Measurements from ENCODE around the gene KHK. TPM values are rescaled to one million over a fixed set of nuclear protein-coding genes. Genes with fewer than 3 reads are reported as not detected.

The KHK gene
- polyA plus RNA-seq, 2 of the 4 experiments (the other 2 are of a cell fraction) = 4.2 to 7.6 TPM

DNA sequence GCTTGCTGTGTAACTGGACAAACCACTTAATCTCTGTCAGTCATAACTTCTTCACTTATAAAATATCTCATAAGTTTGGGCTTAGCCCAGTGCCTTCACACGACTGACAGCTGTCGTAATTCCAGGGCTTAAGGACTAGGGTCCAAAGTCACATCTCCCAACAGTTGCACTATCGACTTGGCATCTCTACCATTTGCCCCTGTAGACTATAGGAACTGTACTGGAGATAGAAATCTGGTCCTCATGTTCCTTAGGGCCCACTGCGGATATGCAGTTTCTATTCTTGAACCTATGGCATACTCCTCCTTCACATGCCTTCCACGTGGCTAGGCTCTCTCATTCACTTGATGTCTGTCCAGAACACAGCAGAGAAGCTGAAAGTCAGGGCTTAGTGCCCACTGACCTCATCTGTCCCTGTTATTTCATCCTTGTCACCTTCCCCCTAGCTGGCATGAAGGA, 39.7 kb downstream of the KHK start:
- DNase-seq (ENCODE audit: low read depth in 1 of 2, low spot score in 1 of 2) (no peak), ATAC-seq (no peak), FAIRE-seq (no peak)
- 58% methylated on average over 5 of the region's 5 CpGs for WGBS (ENCODE audit: missing lambda C conversion rate)
- TF ChIP-seq, protein P1, sequence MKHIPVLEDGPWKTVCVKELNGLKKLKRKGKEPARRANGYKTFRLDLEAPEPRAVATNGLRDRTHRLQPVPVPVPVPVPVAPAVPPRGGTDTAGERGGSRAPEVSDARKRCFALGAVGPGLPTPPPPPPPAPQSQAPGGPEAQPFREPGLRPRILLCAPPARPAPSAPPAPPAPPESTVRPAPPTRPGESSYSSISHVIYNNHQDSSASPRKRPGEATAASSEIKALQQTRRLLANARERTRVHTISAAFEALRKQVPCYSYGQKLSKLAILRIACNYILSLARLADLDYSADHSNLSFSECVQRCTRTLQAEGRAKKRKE (CRISPR knock-in tag; IDR thresholded peaks at IDR 0.05; ENCODE audit: low read depth) = no peak
- TF ChIP-seq CEBPB (IDR thresholded peaks at IDR 0.05) (no peak), FOXS1 (CRISPR knock-in tag; IDR thresholded peaks at IDR 0.05) (no peak), HOXA7 (CRISPR knock-in tag; IDR thresholded peaks at IDR 0.05) (no peak), ZSCAN20 (CRISPR knock-in tag; IDR thresholded peaks at IDR 0.05) (no peak), RFX5 (IDR thresholded peaks at IDR 0.05) (no peak), RARB (CRISPR knock-in tag; IDR thresholded peaks at IDR 0.05) (no peak), MYC (IDR thresholded peaks at IDR 0.05; ENCODE audit: borderline replicate concordance, low read length) (no peak), GATA3 (IDR thresholded peaks at IDR 0.05; ENCODE audit: borderline replicate concordance) (no peak), MAX (IDR thresholded peaks at IDR 0.05) (no peak), SREBF2 (IDR thresholded peaks at IDR 0.05) (no peak), JUNB (IDR thresholded peaks at IDR 0.05) (no peak), JUN (IDR thresholded peaks at IDR 0.05) (no peak)
- TF ChIP-seq, protein P2, sequence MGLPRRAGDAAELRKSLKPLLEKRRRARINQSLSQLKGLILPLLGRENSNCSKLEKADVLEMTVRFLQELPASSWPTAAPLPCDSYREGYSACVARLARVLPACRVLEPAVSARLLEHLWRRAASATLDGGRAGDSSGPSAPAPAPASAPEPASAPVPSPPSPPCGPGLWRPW (IDR thresholded peaks at IDR 0.05) = no peak
- Histone ChIP-seq H3K27ac (no peak overlapping the region), H3K4me3 (no peak overlapping the region), H3K4me2 (no peak overlapping the region), H3K4me1 (peaks cover 3% of the 10 kb centered on the region; the same call in 1 of the 3 replicates), H3K9me3 (no peaks in the 10 kb centered on the region)
- CTCF ChIA-PET = interaction anchor here (0.5 to 1.7 kb wide), 3 partner anchors 18 to 28 kb away, joined by 3 to 8 read pairs (median 4); no protein-coding TSS in a partner anchor
- POLR2A ChIA-PET = no interaction called here

GRCh38 chr2:27127883-27128667, 41.5 kb downstream of the KHK start:
- no peaks in the 10 kb centered on the region for H3K9me3 ChIP-seq
- ATAC-seq (no peak), FAIRE-seq (no peak), DNase-seq (ENCODE audit: low read depth in 1 of 2, low spot score in 1 of 2) (no peak)
- POLR2A ChIA-PET = interaction anchor here (1.3 kb wide), 1 partner anchor 84 kb away, joined by 3 read pairs; the partner anchor contains the start of genes ATRAID and SLC5A6
- 91% methylated on average over 9 of the region's 9 CpGs for WGBS (ENCODE audit: missing lambda C conversion rate)
- no peak overlapping the region for H3K27ac ChIP-seq
- TF ChIP-seq ESRRA (IDR thresholded peaks at IDR 0.05; ENCODE audit: borderline replicate concordance, low read length) = no peak
- no peak for TF ChIP-seq CHD2 (IDR thresholded peaks at IDR 0.05; ENCODE audit: low read length, partially characterized antibody)
- TF ChIP-seq CBX8 (IDR thresholded peaks at IDR 0.05) = no peak
- TF ChIP-seq EHF (CRISPR knock-in tag; IDR thresholded peaks at IDR 0.05) = no peak
- peaks cover 9% of the 10 kb centered on the region for H3K4me1 ChIP-seq
- H3K4me3 ChIP-seq = no peak overlapping the region
- H3K4me2 ChIP-seq = no peak overlapping the region
- CTCF ChIA-PET = interaction anchor here (0.7 to 1.7 kb wide), 5 partner anchors 12 to 64 kb away, joined by 3 to 4 read pairs (median 3); no protein-coding TSS in a partner anchor

DNA sequence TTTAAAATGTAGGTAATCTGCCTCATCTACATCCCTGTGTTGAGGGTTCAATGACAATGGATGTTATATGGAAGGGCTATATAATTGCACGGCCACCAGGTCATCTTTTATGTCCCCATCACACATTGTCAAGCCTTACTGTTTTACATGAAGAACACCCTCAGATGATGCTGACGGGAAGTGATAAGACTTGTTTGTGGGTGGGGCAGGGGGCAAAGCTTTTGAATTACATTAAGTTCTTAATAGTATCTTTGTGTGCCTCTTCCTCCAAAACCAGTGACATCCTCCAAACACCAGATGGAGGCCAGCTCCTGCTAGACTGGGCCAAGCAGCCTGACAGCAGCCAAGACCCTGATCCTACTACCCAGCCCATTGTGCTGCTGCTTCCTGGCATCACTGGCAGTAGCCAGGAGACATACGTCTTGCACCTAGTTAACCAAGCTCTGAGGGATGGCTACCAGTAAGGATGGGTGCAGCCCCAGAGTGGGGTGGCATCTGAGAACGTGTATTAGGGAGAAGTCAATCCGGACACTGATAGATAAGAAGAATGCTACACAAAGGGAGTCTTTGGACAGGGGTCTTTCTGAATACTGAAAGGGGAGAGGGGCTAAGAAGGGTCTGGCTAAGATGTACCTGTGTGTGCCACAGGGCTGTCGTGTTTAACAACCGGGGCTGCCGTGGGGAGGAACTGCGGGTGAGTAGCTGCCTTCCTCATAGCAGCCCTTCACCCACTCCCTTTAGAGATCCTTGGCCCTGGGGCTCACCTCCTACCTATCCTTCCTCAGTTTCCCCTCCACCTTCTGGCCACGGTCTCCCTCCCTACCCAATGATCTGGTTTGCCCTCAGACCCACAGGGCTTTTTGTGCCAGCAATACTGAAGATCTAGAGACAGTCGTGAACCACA, 42.3 kb downstream of the KHK start:
- ChIA-PET CTCF (interaction anchor here (0.7 to 1.7 kb wide), 5 partner anchors 13 to 63 kb away, joined by 3 to 4 read pairs (median 3); no protein-coding TSS in a partner anchor), POLR2A (no interaction called here)
- no peaks in the 10 kb centered on the region for H3K9me3 ChIP-seq
- H3K4me2 ChIP-seq = no peak overlapping the region
- FAIRE-seq (no peak), ATAC-seq (no peak), DNase-seq (ENCODE audit: low read depth in 1 of 2, low spot score in 1 of 2) (no peak)
- TF ChIP-seq SREBF2 (IDR thresholded peaks at IDR 0.05) (no peak), EHF (CRISPR knock-in tag; IDR thresholded peaks at IDR 0.05) (no peak), ZSCAN20 (CRISPR knock-in tag; IDR thresholded peaks at IDR 0.05) (no peak), RFX5 (IDR thresholded peaks at IDR 0.05) (no peak), POLR2A (IDR thresholded peaks at IDR 0.05; ENCODE audit: low read length) (0 out of 2 replicates have a peak, but pooled peaks have one; percentile 14), NPAS2 (CRISPR knock-in tag; IDR thresholded peaks at IDR 0.05; ENCODE audit: borderline replicate concordance) (no peak)
- TF ChIP-seq, protein P3, sequence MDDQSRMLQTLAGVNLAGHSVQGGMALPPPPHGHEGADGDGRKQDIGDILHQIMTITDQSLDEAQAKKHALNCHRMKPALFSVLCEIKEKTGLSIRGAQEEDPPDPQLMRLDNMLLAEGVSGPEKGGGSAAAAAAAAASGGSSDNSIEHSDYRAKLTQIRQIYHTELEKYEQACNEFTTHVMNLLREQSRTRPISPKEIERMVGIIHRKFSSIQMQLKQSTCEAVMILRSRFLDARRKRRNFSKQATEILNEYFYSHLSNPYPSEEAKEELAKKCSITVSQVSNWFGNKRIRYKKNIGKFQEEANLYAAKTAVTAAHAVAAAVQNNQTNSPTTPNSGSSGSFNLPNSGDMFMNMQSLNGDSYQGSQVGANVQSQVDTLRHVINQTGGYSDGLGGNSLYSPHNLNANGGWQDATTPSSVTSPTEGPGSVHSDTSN (IDR thresholded peaks at IDR 0.05) = no peak
- no peak overlapping the region for H3K4me3 ChIP-seq
- H3K4me1 ChIP-seq = peaks cover 13% of the 10 kb centered on the region
- no peak overlapping the region for H3K27ac ChIP-seq
- 90% methylated on average over 11 of the region's 11 CpGs for WGBS (ENCODE audit: missing lambda C conversion rate)

Measured in A549 (cell line).